ENCODE data around the gene TMEM72.

- TF ChIP-seq, protein P1, sequence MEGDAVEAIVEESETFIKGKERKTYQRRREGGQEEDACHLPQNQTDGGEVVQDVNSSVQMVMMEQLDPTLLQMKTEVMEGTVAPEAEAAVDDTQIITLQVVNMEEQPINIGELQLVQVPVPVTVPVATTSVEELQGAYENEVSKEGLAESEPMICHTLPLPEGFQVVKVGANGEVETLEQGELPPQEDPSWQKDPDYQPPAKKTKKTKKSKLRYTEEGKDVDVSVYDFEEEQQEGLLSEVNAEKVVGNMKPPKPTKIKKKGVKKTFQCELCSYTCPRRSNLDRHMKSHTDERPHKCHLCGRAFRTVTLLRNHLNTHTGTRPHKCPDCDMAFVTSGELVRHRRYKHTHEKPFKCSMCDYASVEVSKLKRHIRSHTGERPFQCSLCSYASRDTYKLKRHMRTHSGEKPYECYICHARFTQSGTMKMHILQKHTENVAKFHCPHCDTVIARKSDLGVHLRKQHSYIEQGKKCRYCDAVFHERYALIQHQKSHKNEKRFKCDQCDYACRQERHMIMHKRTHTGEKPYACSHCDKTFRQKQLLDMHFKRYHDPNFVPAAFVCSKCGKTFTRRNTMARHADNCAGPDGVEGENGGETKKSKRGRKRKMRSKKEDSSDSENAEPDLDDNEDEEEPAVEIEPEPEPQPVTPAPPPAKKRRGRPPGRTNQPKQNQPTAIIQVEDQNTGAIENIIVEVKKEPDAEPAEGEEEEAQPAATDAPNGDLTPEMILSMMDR (IDR thresholded peaks at IDR 0.05): no peak
- TF ChIP-seq POLR2A (IDR thresholded peaks at IDR 0.05): no peak
Observed at GRCh38 chr10:44922796-44923545, 11.8 kb downstream of the TMEM72 start.

All from thyroid gland (tissue), 4 donors.